SU-DHL-6 (cell line): ENCODE measurements around the gene STK16.

ENCODE experiments used
- H2AFZ ChIP-seq: fragments of 200-600 bp; sonication (generic); 2 replicates; pipeline ENCODE4 v1.6.1; 2014; ENCODE audit warnings: low read depth, mild to moderate bottlenecking, moderate library complexity, mixed read lengths, antibody characterized with exemption, low read length; ENCODE audit not compliant: severe bottlenecking
- H3F3A ChIP-seq: fragments of 200-600 bp; shearing (Covaris generic); 2 replicates; pipeline ENCODE4 v1.6.0; 2016; ENCODE audit warnings: antibody characterized with exemption, mild to moderate bottlenecking; ENCODE audit not compliant: insufficient read depth
- H3K27ac ChIP-seq: fragments of 200-600 bp; sonication (generic); 2 replicates; pipeline ENCODE4 v1.5.1; 2016; ENCODE audit warnings: low read depth, mild to moderate bottlenecking, low read length, moderate library complexity, mixed read lengths
- H3K27me3 ChIP-seq: fragments of 200-600 bp; sonication (generic), shearing (Covaris generic); 2 replicates; pipeline ENCODE4 v1.6.0; 2014; ENCODE audit warnings: mild to moderate bottlenecking, low read length
- H3K36me3 ChIP-seq: fragments of 200-600 bp; sonication (generic); 2 replicates; pipeline ENCODE4 v1.6.1; 2014; ENCODE audit warnings: mild to moderate bottlenecking, low read length, mixed read lengths
- H3K4me2 ChIP-seq: fragments of 300-600, 200-600 bp; shearing (Covaris generic), sonication (generic); 2 replicates; pipeline ENCODE4 v1.6.0; 2014; ENCODE audit warnings: low read length, low read depth, mild to moderate bottlenecking; ENCODE audit not compliant: poor library complexity, severe bottlenecking
- H3K4me3 ChIP-seq: fragments of 200-600 bp; sonication (generic); 2 replicates; pipeline ENCODE4 v1.5.1; 2014; ENCODE audit warnings: antibody characterized with exemption, low read length, mild to moderate bottlenecking, mixed read lengths; ENCODE audit not compliant: insufficient read depth, poor library complexity, severe bottlenecking
- H3K79me2 ChIP-seq: fragments of 200-600 bp; sonication (generic); 2 replicates; pipeline ENCODE4 v1.6.1; 2014; ENCODE audit warnings: mild to moderate bottlenecking, low read length, moderate library complexity; ENCODE audit not compliant: insufficient read depth
- H3K9ac ChIP-seq: fragments of 200-600 bp; sonication (generic); 2 replicates; pipeline ENCODE4 v1.7.0; 2014; ENCODE audit warnings: mild to moderate bottlenecking, low read length
- H3K9me2 ChIP-seq: fragments of 200-600 bp; sonication (generic); replicated peaks from 2 replicates; pipeline ENCODE4 v1.6.1; 2014; ENCODE audit warnings: low read length; ENCODE audit not compliant: insufficient read depth
- H3K9me3 ChIP-seq: fragments of 200-600 bp; sonication (generic); 2 replicates; pipeline ENCODE4 v1.6.1; 2014; ENCODE audit warnings: low read length, mixed read lengths; ENCODE audit not compliant: insufficient read depth
- H4K20me1 ChIP-seq: fragments of 200-600 bp; sonication (generic); 2 replicates; pipeline ENCODE4 v1.6.1; 2014; ENCODE audit warnings: low read depth, mild to moderate bottlenecking, antibody characterized with exemption, low read length, moderate library complexity, mixed read lengths
- CTCF ChIP-seq: fragments of 200-600 bp; sonication (generic); IDR thresholded peaks from one replicate; pipeline ENCODE4 v1.5.1; 2017; ENCODE audit warnings: antibody characterized with exemption, mild to moderate bottlenecking, low read length, moderate library complexity; ENCODE audit not compliant: insufficient read depth, poor library complexity, severe bottlenecking
- EZH2phosphoT487 ChIP-seq: fragments of 200-600 bp; sonication (generic), shearing (Covaris generic); conservative IDR thresholded peaks from 2 replicates; pipeline ENCODE4 v1.6.1; 2018; ENCODE audit warnings: mild to moderate bottlenecking, antibody characterized with exemption, low read length, moderate library complexity, mixed read lengths

Gene STK16

GRCh38 chr2:219269362-219270054, 24.2 kb downstream of the STK16 start:
- Histone ChIP-seq H3K27me3 (no peaks in the 10 kb centered on the region), H3K4me2 (no peak overlapping the region), H3K79me2 (no peaks in the 10 kb centered on the region), H3K9me3 (no peaks in the 10 kb centered on the region), H3F3A (no peaks in the 10 kb centered on the region), H3K36me3 (no peaks in the 10 kb centered on the region), H4K20me1 (no peaks in the 10 kb centered on the region), H3K9me2 (no peaks in the 10 kb centered on the region), H3K4me3 (no peak overlapping the region), H3K9ac (no peak overlapping the region), H2AFZ (no peak overlapping the region), H3K27ac (no peak overlapping the region)
- TF ChIP-seq EZH2phosphoT487 (no peak), CTCF (no peak)

GRCh38 chr2:219270055-219270372, 24.7 kb downstream of the STK16 start:
- no peak overlapping the region for H3K9ac ChIP-seq
- no peak overlapping the region for H3K4me2 ChIP-seq
- H2AFZ ChIP-seq = no peak overlapping the region
- H3K27me3 ChIP-seq = no peaks in the 10 kb centered on the region
- H3K36me3 ChIP-seq = no peaks in the 10 kb centered on the region
- TF ChIP-seq CTCF = no peak
- no peak for TF ChIP-seq EZH2phosphoT487
- H3K4me3 ChIP-seq = no peak overlapping the region
- no peaks in the 10 kb centered on the region for H4K20me1 ChIP-seq
- H3K79me2 ChIP-seq = no peaks in the 10 kb centered on the region
- H3K9me3 ChIP-seq = no peaks in the 10 kb centered on the region
- H3K9me2 ChIP-seq = no peaks in the 10 kb centered on the region
- H3F3A ChIP-seq = no peaks in the 10 kb centered on the region
- no peak overlapping the region for H3K27ac ChIP-seq

- Histone ChIP-seq H3K4me3 (no peak overlapping the region), H3K4me2 (no peak overlapping the region), H3K9me3 (no peaks in the 10 kb centered on the region), H3K9me2 (no peaks in the 10 kb centered on the region), H3K9ac (no peak overlapping the region), H3K36me3 (no peaks in the 10 kb centered on the region), H3K27me3 (no peaks in the 10 kb centered on the region), H3K27ac (no peak overlapping the region), H3F3A (no peaks in the 10 kb centered on the region), H4K20me1 (no peaks in the 10 kb centered on the region), H3K79me2 (no peaks in the 10 kb centered on the region), H2AFZ (no peak overlapping the region)
- no peak for TF ChIP-seq CTCF
- TF ChIP-seq EZH2phosphoT487 = no peak
These were observed 25.7 kb downstream of the STK16 start for GRCh38 chr2:219271021-219271420.
